Middle frontal gyrus (tissue), 1 donor: ENCODE results near the gene C9orf57.
"Not testable (repeated sequence)": the region's sequence is repeated elsewhere in the genome, so short reads cannot be mapped to it uniquely, and the experiment has no call there.

Source experiments
- DNase-seq: peaks from one replicate; pipeline ENCODE4 v3.0.0-alpha.2; 2015; ENCODE audit warnings: low spot score; ENCODE audit errors: extremely low spot score

Gene C9orf57

DNA sequence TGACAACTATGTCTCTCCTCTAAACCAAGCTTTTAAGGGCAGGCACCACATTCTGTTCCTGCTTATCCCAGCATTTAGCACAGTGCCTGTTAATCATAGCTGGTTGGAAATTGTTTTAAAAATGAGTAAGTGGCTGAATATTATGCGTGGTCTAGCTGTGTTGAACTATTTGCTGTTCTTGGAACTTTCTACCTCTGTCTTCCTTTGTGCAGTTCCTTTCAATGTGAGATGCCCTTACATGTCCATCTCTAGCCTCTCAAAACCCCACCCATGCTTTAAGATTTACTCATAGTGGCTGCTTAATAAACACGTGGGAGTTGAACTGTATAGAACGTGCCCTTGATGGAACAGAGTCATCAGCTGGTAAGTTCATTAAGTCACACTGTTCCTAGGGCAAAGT is 34.5 kb downstream of the C9orf57 start:
- DNase-seq, result no peak

DNA sequence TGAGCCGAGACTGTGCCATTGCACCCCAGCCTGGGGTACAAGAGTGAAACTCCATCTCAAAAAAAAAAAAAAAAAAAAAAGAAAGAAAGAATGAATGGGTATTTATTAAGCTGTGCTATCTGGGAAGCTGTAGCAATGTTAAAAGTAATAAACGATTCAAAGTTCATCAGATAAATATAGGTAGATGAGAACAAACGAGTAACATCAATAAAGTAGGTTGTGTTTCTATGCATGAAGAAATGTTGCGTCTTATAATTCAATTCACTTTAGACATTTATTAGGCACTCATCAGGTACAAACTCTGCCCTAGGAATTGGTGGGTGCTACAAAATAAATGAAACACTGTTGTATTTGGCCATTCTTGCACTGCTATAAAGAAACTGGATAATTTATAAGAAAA is 36.8 kb downstream of the C9orf57 start:
- DNase-seq, result no peak

DNA sequence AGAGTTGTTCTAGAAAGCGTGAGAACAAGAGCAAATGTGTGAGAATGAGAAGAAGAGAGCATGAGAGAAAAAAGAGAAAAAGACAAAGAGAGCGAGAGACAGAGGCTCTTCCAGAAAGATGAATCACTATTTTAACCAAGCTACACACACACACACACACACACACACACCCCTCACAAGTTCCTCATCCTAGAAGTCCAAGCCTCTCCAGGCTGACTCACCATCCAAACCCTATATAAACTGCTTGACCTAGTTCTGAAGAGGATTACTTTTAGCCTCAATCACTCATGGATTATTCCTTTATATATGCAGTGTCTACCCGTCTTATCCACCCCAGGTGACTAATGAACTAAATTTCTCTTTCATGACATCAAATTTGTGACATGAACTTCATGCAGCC is 37.6 kb downstream of the C9orf57 start:
- no peak for DNase-seq

DNA sequence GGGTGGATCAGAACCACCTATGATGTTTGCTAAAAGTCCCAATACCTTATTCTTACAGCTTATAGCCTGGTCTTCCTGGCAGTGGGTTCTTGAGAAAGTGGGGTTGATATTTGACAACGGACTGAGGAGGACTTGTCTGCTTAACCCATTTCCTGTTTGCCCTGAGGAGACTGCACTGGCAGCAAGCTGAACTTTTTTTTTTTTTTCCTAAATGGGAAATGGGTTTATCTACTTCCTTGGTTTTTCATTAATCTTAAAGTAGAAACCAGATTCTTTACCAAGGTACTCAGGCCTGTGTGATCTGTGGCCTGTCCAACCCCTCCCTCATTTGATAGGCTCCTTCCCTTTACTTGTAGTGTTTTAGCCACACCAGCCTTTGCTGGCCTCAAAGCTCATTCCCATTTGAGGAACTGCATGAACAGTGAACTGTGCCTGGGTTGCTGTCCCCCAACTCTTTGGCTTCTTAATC is 47.1 kb downstream of the C9orf57 start:
- DNase-seq, result no peak

DNA sequence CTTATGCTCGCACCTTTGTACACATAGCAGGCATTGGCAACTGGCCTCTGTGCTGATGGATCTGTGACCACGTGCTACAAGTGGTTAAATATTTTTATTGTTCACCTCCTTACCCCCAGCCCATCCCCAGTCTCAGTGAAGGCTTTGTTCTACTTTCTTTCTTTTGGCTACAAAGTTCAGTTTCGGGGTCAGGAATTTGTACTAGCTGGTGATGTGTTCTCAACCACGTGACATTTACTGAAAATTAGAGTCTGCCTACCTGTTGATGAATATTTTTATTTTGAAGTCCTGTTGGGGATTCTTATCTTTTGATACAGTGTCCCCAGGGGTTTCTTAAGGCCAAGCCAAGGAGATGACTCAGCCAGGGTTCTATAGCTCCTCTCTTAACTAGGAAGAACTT is 47.8 kb downstream of the C9orf57 start:
- no peak for DNase-seq

DNA sequence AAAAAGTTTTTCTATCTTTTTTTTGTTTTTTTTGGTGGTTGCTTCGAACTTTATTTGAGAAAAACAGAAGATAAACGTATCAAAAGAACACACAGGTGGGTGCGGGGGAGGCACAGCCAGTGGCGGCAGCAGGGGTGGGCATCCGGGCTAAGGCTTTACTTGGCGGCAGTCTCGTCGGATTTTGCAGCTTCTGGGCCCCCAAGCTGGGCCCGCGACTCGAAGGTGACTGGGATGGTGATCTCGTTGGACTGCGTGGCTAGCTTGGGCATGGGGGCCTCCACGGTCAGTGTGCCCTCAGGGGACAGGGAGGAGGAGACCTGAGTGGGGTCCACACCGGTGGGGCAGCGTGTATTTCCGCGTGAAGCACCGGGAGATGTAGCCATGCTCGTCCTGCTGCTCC is 52.7 kb downstream of the C9orf57 start:
- not testable (repeated sequence) for DNase-seq

DNA sequence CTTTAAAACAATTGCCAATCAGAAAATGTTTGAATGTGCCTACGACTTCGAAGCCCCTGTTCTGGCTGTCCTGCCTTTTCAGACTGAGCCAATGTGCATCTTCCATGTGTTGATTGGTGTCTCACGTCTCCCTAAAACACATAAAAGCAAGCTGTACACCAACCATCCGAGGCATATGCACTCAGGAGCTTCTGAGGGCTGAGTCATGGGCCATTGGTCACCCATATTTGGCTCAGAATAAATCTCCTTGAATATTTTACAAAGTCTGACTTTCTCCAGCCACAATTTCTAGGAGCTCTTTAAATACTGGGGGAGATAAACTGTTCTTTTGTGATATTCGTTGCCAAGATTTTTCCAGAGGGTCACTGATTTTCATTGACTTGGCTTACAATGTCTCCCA is 53.9 kb downstream of the C9orf57 start:
- no peak for DNase-seq

DNA sequence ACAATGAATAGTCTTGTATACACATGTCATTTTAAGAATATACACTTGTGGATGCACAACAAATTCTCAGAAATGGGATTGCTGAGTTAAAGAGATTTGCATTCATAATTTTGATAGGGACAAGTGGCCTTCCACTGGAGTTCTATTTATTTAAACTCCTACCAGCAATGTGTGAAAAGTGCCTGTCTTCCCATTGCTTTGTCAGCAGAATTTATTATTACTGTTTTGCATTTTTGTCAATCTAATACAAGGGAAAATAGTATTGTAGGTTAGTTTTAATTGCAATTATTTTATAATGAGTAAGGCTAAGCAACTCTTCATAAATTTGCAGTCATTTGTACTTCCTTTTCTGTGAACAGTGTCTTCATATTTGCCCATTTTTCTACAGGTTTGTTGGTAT is 55.0 kb downstream of the C9orf57 start:
- DNase-seq, result no peak
